ENCODE results near the gene TDRD5.
A peak's percentile ranks its signal among the peaks of the same experiment; 100 is the strongest.

TDRD5 gene, protein sequence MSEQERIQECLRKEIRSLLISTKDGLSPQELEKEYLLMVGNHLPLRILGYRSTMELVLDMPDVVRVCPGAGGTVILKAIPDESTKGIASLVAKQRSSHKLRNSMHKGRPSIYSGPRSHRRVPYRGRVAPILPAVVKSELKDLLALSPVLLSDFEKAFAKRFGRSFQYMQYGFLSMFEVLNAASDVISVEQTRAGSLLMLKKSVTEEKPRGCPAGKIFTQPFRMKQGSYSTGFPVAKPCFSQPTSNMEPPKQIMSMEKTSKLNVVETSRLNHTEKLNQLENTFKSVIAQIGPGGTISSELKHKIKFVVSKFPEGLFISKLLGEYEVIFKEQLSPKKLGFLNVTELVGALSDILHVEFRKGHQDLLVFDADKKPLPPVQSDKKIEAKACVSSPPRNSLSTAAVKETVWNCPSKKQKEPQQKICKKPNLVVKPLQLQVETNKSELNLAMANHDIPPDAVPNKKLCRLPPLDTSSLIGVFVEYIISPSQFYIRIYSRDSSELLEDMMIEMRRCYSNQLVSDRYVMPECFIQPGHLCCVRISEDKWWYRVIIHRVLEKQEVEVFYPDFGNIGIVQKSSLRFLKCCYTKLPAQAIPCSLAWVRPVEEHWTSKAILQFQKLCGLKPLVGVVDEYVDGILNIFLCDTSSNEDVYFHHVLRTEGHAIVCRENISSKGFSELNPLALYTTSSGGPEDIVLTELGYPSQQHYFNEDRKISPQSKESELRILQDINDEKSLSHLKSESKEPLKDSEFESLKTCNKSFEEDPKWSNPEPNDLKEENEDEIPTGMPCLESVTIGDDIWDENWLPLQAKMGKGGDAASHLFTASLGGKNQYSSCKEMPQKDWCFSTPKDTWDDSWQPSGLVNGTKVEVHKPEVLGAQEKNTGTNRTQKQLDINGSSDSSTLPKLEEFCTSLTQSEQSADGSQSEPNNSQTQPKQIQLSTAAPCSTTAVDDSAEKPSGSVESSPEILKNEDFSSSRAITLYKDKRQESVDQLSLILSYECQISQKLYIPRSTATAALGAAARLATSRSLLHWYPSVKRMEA

DNA sequence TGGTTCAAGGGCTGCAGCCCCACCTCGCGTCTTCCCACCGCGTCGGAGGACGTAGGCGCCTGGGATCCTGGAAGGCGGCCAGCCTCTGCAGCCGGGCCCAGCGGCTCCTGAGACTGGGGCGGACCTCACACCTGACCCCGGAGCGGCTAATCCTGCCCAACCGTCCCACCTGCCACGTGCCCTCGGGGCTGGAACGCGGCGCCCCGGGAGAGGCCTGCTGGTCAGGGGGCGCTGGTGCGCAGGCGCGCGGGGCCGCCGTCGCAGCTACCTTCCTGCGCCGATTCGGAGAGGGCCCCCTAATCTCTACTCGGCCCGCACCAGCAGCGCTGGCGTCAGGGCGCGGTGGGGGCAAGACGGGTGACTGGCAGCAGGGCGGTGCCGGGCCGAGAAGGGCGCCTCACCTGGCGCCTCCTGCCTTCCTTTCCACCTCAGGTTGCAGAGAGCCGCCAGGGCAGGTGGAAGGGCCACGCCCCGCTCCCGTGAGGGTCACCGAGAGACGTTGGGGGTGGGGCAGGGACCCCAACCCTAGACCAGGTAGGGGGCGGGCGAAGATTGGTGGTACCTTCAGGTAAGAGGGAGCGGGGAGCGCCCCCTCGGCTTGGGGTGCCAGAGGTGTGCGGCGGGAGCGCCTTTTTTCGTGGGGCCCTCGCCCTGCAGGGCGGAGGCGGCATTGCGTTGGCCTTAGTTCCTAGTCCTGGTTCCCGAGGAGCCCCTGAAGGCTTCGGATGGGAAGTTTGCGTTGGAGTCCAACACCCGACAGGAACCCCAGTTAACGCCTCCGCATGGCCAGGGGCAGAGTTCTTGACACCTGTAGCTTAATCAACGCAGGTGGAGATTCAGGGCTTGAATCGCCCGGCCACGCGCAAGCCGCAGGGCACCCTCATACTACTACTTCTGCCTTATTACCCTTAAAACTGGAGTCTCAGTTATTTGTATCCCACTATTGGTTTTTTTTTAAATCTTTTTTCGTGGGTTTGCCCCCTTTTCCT is at the start of gene TDRD5:
TDRD5 (plus strand) TSS at position 241 of the 989 bp plus-strand sequence. CDS start 784 bp downstream, outside the sequence.
- no peak for DNase-seq (ENCODE audit: low read depth)

DNA sequence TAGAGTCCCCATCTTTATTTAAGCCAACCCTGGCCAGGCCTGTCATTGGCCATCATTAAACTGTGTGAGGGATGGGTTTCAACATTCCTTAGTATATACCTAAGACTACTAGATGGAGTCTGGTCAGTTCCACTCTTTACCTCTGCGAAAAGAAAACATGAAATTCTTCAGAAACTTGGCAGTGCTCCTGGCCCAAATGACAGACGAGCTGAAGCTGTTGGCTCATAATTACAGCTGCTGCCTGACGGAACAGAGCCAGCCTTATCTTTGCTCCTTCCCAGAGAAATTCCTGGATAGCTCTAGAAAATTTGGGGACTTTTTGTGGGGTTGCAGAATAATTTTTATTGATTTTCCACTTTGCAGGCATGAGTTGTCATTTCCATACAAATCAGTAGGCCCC is 46.3 kb upstream of the TDRD5 start:
- no peak for DNase-seq (ENCODE audit: low read depth)

DNA sequence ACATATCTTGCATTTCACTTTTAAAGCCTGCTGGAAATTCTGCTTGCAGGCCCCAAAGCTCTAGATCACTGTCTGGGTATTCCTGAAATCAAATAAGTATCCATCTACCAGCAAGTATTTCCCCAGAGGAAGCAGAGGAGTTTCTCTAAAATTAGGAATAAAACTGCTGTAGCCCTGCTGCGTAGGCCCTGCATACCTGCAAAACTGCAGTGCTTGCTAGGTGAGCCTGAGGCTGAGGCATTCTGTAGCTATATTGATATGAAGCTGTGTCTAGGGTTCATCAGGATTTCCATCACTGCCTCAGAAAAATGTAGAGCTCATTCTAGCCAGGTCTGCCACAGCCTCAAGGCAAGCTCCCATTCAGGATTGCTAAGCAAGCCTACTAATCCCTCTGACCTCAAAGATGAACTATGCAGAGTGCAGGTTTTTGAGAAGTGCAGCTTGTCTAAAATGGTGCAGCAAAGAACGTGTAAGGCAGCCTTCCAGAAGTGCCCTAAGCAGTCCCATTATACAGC is 44.6 kb upstream of the TDRD5 start:
- DNase-seq (ENCODE audit: low read depth), result no peak

DNA sequence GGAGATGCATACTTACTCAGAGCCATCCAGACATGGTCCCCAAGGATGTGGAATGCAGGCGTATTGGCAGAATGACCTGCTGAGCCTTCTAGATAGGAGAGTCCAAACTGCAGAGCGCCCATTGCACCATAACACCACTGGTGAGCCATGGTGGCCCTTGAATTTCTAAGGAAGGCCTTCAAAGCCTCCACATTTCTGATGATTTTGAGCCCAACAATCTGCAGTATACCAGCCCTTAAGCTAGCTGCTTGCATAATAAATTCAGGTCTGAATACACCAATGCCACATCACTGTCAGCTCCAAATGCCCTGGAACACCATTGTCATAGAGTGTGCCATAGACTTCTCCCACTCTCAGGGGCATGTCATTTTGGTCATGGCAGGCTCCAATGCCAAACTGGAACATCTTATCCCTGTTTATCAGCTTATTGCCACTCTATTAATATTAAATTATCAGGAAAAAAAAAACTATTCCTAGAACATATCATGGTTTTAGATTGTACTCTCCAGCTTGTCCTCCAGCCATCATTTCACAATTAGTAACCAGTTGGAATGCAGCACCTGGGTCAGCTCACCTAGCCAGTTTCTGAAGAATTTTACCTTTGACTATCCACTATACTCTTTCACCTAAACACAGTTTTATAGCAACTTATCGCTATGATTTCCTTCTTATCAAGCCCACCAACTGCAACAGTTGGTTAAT is 42.8 kb upstream of the TDRD5 start:
- DNase-seq (ENCODE audit: low read depth), result no peak

DNA sequence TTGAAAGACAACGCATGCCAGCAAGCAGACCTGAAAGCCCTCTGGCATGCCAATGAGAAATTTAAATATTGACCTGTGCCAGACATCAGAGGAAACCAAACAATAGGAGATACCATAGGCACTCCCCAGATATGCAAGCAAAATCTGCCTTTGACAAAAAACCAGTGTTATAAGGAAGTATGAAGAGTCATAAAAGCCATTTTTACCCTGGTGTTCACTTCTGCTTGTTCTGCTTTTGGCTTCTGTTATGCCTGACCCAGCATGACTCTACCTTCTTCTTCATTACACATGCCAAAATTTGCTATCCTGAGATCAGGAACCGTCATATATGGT is 42.3 kb upstream of the TDRD5 start:
- DNase-seq (ENCODE audit: low read depth), result no peak

DNA sequence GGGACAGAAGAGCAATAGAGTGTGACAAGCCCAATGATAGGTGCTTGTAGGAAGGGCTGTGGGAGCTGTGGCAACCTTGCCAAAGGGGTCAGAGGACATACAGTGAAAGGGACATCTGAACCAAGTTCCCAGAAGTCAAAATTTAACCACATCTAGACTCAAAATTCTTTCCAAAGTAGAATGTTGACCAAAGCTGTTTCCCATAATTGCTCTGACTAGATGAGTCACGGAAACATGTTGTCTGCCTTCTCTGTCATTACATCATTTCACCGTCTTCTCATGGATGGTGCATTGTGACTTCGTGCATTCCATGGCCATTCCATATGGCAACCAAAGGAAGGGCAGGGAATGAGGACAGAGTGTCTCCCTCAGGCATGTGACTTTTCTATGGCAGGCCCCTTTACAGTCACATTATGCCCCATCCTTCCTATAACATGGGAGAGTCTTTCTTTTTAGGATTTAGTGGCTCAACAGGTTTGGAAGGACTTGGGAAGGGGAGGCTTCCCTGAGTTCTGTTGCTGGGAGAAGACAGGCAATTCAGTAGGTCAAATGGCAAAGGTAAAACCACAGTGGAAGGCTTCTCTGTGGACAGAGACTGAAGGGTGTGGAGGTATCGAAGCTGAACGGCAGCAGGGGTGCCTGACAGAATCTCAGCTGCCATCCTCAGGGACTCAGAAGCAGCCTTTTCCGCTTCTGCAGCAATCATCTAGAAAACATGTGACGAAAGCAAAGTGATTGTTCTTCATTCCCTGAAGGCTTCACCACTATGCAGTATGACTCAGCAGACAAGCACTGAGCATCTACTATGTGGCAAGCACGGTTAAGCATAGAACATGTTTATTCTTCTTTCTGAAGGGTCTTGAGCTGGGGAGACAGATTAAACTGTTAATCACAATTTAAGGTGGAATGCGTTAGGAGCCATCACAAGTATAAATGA is 40.6 kb upstream of the TDRD5 start:
- peak; percentile 45 for DNase-seq (ENCODE audit: low read depth)

DNA sequence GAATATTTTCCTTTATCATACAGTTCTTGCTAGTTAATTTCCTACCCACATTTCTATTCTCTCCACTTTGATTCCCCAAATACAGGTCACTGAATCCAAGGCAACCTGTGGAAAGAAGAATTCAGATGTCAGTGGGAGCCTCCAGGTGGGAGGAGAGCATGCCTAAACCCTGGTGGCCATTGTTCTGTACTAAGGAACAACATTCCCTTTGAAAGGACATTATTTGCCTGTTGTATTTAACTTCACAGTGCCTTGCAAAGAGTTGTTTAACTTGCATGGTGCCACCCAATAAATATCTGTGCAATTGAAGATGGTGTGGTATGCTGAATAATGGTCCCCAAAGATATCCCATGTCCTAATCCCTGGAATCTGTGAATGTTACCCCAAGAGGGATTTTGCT is 37.2 kb upstream of the TDRD5 start:
- no peak for DNase-seq (ENCODE audit: low read depth)

DNA sequence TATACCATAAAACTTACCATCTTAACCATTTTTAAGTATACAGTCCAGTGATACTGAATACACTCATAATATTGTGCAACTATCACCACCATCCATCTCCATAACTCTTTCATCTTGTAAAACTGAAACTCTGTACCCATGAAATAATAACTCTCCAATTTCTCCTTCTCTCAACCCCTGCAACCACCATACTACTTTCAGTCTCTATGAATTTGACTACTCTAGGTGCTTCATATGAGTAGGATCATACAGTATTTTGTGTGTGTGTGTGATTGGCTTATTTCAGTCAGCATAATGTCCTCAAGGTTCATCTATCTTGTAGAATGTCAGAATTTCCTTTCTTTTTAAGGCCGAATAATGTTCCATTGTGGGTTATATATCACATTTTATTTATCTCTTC is 33.6 kb upstream of the TDRD5 start:
- no peak for DNase-seq (ENCODE audit: low read depth)

DNA sequence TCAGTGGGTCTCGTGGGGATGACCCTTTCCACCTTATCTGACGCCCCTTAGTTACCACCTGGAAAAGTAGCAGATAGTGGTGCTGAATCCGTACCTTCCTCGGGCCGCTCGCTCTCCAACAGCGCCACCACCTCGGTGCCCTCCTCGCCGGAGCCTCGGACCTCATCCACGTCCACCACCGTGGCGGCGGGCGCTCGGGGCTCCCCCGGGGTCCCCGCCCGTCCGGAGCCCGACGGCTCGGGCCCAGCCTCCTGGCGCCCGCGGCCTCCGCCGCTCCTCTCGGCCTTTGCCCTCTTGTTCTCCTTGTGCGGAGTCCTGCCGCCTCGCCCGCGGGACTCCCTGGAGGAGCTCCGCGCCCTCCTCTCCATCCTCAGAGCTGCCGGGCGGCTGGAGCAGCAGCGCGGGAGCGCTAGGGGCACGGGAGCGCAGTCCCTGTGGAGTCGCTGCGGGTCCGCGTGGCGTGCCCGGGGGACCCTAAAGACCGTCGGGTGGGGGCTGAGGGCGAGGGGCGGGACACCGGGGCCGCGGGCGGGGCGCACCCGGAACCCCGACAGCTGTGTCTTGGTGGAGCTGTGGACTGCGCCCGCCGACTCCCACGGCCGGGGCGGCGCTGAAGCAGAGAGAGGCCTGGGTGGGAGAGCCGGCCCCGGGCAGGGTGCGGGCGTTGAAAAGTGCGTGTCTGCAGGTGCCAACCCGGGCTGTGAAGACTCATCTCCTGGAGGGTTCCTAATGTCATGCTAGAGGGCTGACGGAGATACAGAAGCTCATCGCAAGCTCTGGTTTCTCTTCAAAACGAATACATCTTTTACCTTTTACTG is 15.9 kb upstream of the TDRD5 start, which contains the start of gene NPHS2:
NPHS2 (minus strand) TSS at position 452 of the 818 bp plus-strand sequence; CDS start at position 368, 84 bp downstream.
- DNase-seq (ENCODE audit: low read depth), result no peak

DNA sequence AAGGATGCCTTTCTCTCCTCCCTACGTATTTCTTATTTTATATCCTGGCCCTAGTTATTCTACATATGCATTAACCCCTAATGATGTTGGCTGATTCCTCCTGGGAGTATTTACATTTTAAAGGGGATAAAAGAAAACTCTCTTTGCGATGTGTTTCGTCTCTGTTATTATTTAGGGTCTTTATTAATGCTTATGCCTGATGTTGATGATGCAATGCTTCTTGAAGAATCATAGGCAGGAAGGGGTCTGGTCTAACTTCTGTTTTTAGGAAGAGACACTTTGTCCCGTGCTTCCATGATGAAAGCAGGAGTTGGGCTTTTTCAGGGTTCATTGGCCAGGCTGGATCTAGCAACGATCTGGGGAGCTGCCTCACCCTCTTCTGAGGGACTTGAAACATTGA is 15.1 kb upstream of the TDRD5 start:
- DNase-seq (ENCODE audit: low read depth), result no peak

DNA sequence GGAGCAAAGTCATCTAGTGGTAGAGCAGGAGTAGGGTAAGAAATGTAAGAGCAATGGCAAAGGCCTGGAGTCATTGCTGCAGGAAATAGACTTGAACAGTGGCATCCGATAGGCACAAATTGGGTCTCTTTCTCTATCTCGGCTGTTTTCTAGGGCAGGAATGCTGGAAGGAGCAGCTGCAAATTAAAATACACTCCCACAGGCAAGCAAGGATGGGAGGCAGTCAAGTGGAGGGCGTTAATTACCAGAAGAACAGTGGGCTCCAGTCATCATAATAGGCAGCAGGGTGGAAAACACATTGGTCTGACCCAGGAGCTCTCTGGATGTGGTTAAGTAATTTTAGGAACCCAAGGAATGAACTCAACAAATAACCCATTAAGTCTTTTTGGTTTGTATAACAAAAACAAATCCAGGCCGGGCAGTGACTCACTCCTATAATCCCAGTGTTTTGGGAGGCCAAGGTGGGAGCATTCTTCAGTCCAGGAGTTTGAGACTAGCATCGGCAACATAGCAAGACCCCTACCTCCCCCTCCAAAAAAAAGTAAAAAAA is 7.8 kb upstream of the TDRD5 start:
- no peak for DNase-seq (ENCODE audit: low read depth)

DNA sequence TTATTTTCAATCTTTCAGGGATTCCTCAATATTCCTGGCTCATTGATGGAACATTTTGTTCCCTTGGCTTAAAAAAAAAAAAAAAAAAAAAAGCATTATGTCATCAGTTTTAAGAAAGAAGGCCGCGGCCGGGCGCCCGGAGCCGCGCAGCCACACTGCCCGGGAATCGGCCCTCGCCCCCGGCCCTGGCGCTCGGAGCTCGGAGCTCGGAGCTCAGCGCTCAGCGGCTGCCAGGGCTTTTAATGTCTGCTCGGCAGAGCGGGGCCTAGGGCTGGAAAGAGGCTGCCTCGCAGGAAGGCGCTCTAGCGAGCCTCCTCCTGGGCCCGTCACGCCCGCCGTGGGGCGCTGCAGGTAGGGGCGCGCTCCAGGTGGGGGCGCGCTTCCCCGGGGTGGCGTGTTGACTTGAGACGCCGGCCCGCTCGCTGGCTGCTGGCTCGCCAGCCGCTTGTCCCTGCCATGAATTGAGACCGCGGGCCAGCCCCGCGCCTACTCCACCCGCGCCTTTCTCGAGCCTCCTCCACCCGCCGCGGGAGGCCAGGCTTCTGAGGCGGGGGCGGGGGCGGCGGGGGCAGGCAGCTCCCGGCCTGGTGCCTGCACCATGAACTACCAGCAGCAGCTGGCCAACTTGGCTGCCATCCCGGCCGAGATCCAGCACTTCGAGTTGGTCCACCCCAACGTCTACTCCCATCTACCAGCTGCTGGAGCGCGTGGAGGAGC is 5.4 kb upstream of the TDRD5 start:
- DNase-seq (ENCODE audit: low read depth), result no peak

DNA sequence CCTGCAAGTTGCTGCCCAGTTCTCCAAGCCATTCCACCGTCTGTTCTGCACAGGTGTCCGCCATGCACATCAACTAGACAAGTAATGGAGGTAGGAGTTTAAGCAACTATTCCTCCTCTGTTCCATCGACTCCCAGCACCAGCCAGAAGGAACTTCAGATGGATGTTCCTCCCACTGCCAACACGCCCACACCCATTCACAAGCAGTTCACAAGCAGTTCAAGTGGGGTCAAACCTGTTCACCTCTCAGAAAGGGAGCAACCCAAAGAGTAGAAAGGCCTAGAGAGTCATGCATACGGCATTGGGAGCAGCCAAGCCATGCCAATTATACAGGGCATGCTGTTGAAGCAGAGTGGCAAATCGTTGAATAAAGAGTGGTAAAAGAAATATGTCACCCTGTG is 4.3 kb upstream of the TDRD5 start:
- no peak for DNase-seq (ENCODE audit: low read depth)

DNA sequence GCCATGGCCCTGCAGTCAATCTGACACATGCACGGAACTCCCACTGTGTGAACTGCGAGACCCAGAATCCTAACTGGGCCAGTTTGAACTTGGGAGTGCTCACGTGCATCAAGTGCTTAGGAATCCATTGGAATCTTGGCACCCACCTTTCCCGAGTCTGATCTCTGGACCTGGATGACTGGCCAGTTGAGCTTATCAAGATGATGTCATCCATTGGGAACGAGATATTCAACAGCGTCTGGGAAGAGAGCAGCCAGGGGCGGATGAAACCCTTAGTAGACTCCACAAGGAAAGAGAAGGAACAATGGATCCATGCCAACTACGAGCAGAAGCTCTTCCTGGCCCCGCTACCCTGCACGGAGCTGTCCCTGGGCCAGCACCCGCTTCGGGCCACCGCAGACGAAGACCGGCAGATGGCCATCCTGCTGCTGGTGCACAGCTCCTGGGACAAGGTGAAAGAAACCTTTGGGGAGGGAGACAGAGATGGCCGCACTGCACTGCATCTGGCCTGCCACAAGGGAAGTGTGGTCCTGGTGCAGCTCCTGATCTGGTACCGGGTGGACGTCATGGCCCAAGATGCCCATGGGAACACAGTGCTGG is 3.1 kb upstream of the TDRD5 start:
- DNase-seq (ENCODE audit: low read depth), result no peak

DNA sequence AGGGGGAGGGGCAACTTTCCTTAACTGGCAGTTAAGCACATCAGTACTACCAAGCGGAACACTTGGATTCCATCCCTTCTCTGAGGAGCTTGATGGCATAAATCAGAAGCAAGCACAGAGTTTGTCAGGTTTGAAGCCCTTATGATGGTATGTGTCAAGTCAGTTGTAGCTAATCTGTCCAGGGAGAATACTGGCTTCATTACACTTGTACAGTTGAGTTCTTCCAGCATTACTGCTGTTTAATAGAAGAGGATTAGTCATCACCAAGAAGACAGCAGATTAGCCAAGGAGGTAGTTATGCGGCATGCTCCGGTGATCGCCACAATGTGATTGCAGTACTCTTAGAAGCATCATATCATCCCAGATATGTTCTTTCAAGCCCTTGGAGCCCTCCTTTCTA is 2.1 kb upstream of the TDRD5 start:
- peak; percentile 8 for DNase-seq (ENCODE audit: low read depth)

DNA sequence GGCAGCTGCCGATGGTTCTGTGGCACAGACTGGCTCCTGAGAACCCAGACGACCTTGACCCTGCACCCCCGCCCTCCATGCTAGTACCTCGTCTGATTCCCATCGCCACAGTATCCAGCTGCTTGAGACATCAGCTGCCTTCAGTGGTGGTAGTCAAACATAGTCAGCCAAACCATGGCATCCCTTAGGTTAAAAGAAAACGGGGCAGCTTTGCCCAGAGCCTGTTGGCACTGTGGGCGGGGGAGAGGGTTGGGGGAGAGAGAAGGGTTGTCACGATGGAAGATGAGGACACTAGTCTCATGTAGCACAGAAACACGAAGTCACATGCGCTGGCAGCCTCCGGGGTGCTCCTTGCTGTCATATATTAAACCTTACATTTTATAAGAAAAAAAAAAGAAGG is 961 bp upstream of the TDRD5 start:
- no peak for DNase-seq (ENCODE audit: low read depth)

DNA sequence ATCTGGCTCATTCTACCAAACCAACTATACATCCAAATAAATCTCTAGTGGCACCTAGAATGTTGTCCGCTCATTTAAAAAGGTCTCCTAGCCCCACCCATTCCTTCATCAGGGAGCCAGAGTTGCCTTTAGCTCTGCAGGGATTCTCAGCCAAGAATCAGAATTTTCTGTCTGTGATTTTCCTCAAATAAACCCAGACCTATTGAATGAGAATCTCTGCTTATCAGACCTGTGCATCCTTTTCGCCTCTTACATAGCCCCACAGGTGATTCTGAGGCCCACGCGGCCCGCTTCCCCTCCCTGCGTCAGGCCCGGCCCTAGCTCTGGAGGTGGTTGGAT is 410 bp upstream of the TDRD5 start:
- no peak for DNase-seq (ENCODE audit: low read depth)

DNA sequence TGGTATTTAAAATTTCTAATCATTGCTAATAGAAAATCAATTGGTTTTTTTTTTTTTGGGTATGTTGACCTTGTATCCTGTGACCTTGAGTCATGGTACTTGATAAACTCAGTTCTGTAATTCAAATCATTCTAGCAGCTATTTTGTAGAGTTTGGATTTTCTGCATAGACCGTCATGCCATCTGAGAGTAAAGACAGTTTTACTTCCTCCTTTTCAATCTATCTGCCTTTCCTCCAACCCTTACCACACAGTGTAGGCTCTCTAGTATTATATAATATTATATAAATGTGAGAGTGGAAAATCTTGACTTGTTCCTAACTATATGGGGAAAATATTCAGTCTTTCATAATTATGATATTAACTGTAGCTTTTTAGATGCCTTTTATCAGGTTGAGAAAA is 7.0 kb downstream of the TDRD5 start:
- no peak for DNase-seq (ENCODE audit: low read depth)
